ENCODE data around the gene ATP5PF. TPM values are rescaled to one million over a fixed set of nuclear protein-coding genes. Genes with fewer than 3 reads are reported as not detected.

The ATP5PF gene
- total and polyA plus RNA-seq, 3 experiments from 2014 or later: 182 to 366 (median 197) TPM

- no peak overlapping the region for H3K4me3 ChIP-seq (ENCODE audit: low read length)
- peaks cover 3 to 13% of the 10 kb centered on the region in 2 donors for H3K27me3 Mint-ChIP-seq
- H3K27me3 ChIP-seq (ENCODE audit: insufficient read depth, low read length, poor library complexity, severe bottlenecking): no peaks in the 10 kb centered on the region
- no peaks in the 10 kb centered on the region for H3K9me3 ChIP-seq (ENCODE audit: low read length)
- H3K27ac ChIP-seq (ENCODE audit: low read depth, low read length): no peak overlapping the region
- no peaks in the 10 kb centered on the region for H3K9me3 Mint-ChIP-seq
- no peaks in the 10 kb centered on the region for H3K4me1 Mint-ChIP-seq
- H3K4me1 ChIP-seq (ENCODE audit: insufficient read depth, low read length): no peaks in the 10 kb centered on the region
- no peaks in the 10 kb centered on the region for H3K36me3 ChIP-seq (ENCODE audit: insufficient read depth, low read length)
- H3K4me3 Mint-ChIP-seq: no peak overlapping the region
- no peaks in the 10 kb centered on the region for H3K36me3 Mint-ChIP-seq
- CTCF ChIA-PET: no interaction called here
- DNase-seq: no peak
- POLR2A ChIA-PET: no interaction called here
- no peak overlapping the region for H3K27ac Mint-ChIP-seq
These were observed 45.5 kb downstream of the ATP5PF start for GRCh38 chr21:25689226-25689625.

- Histone ChIP-seq H3K27ac (ENCODE audit: low read depth, low read length) (no peak overlapping the region), H3K9me3 (ENCODE audit: low read length) (no peaks in the 10 kb centered on the region), H3K36me3 (ENCODE audit: insufficient read depth, low read length) (no peaks in the 10 kb centered on the region), H3K27me3 (ENCODE audit: insufficient read depth, low read length, poor library complexity, severe bottlenecking) (no peaks in the 10 kb centered on the region), H3K4me1 (ENCODE audit: insufficient read depth, low read length) (no peaks in the 10 kb centered on the region), H3K4me3 (ENCODE audit: low read length) (no peak overlapping the region)
- CTCF ChIA-PET: no interaction called here
- POLR2A ChIA-PET: no interaction called here
- DNase-seq: no peak
- Mint-ChIP-seq H3K27me3 (peaks cover 3 to 13% of the 10 kb centered on the region in 2 donors), H3K27ac (no peak overlapping the region), H3K4me3 (no peak overlapping the region), H3K36me3 (no peaks in the 10 kb centered on the region), H3K4me1 (no peaks in the 10 kb centered on the region), H3K9me3 (no peaks in the 10 kb centered on the region)
These were observed 46.2 kb downstream of the ATP5PF start for GRCh38 chr21:25688275-25689155.

- no peak overlapping the region for H3K27ac ChIP-seq (ENCODE audit: low read depth, low read length)
- no peak for DNase-seq
- Mint-ChIP-seq H3K4me1 (no peaks in the 10 kb centered on the region), H3K27ac (no peak overlapping the region), H3K27me3 (peaks cover 6 to 13% of the 10 kb centered on the region in 2 donors), H3K9me3 (no peaks in the 10 kb centered on the region), H3K4me3 (no peak overlapping the region), H3K36me3 (no peaks in the 10 kb centered on the region)
- no peaks in the 10 kb centered on the region for H3K27me3 ChIP-seq (ENCODE audit: insufficient read depth, low read length, poor library complexity, severe bottlenecking)
- POLR2A ChIA-PET: no interaction called here
- no peaks in the 10 kb centered on the region for H3K36me3 ChIP-seq (ENCODE audit: insufficient read depth, low read length)
- no peak overlapping the region for H3K4me3 ChIP-seq (ENCODE audit: low read length)
- no peaks in the 10 kb centered on the region for H3K9me3 ChIP-seq (ENCODE audit: low read length)
- H3K4me1 ChIP-seq (ENCODE audit: insufficient read depth, low read length): no peaks in the 10 kb centered on the region
- CTCF ChIA-PET: no interaction called here
These were observed 46.9 kb downstream of the ATP5PF start for GRCh38 chr21:25687787-25688186.

- H3K36me3 ChIP-seq (ENCODE audit: insufficient read depth, low read length): no peaks in the 10 kb centered on the region
- Mint-ChIP-seq H3K4me1 (no peaks in the 10 kb centered on the region), H3K9me3 (no peaks in the 10 kb centered on the region), H3K4me3 (no peak overlapping the region), H3K27ac (no peak overlapping the region), H3K36me3 (no peaks in the 10 kb centered on the region), H3K27me3 (peaks cover 4 to 12% of the 10 kb centered on the region in 2 donors)
- DNase-seq: no peak
- no peaks in the 10 kb centered on the region for H3K9me3 ChIP-seq (ENCODE audit: low read length)
- ChIA-PET POLR2A (no interaction called here), CTCF (interaction anchor here (1.0 kb wide), 1 partner anchor 9 kb away, joined by 3 read pairs; no protein-coding TSS in a partner anchor)
- H3K4me3 ChIP-seq (ENCODE audit: low read length): no peak overlapping the region
- no peaks in the 10 kb centered on the region for H3K4me1 ChIP-seq (ENCODE audit: insufficient read depth, low read length)
- H3K27ac ChIP-seq (ENCODE audit: low read depth, low read length): no peak overlapping the region
- H3K27me3 ChIP-seq (ENCODE audit: insufficient read depth, low read length, poor library complexity, severe bottlenecking): no peaks in the 10 kb centered on the region
These were observed 52.3 kb downstream of the ATP5PF start for GRCh38 chr21:25682382-25682781.

- H3K4me3 Mint-ChIP-seq: no peak overlapping the region
- no peak overlapping the region for H3K27ac ChIP-seq (ENCODE audit: low read depth, low read length)
- no peaks in the 10 kb centered on the region for H3K4me1 Mint-ChIP-seq
- ChIA-PET POLR2A (no interaction called here), CTCF (no interaction called here)
- H3K9me3 Mint-ChIP-seq: no peaks in the 10 kb centered on the region
- no peaks in the 10 kb centered on the region for H3K36me3 ChIP-seq (ENCODE audit: insufficient read depth, low read length)
- H3K27me3 Mint-ChIP-seq: peaks cover 13 to 15% of the 10 kb centered on the region in 2 donors
- DNase-seq: no peak
- no peaks in the 10 kb centered on the region for H3K9me3 ChIP-seq (ENCODE audit: low read length)
- no peaks in the 10 kb centered on the region for H3K27me3 ChIP-seq (ENCODE audit: insufficient read depth, low read length, poor library complexity, severe bottlenecking)
- H3K4me3 ChIP-seq (ENCODE audit: low read length): no peak overlapping the region
- no peaks in the 10 kb centered on the region for H3K36me3 Mint-ChIP-seq
- H3K4me1 ChIP-seq (ENCODE audit: insufficient read depth, low read length): no peaks in the 10 kb centered on the region
- no peak overlapping the region for H3K27ac Mint-ChIP-seq
These were observed 58.3 kb downstream of the ATP5PF start for GRCh38 chr21:25676451-25676850.

Other genes with a start within 250 kb of the ATP5PF start
- 10 to 100 TPM; 81.1 to 85.5 TPM for gene MRPL39, start 127.4 kb downstream of the ATP5PF start, total RNA-seq
- 39.3 TPM for gene MRPL39, start 127.4 kb downstream of the ATP5PF start, polyA plus RNA-seq
- 1 to 10 TPM; 1.2 to 1.4 TPM for gene JAM2, start 95.6 kb downstream of the ATP5PF start, total RNA-seq
- gene JAM2, start 95.6 kb downstream of the ATP5PF start, polyA plus RNA-seq: not detected
- gene GABPA, start 68 bp upstream of the ATP5PF start, total RNA-seq: 10 to 100 TPM; 25.0 to 26.8 TPM
- 17.9 TPM for gene GABPA, start 68 bp upstream of the ATP5PF start, polyA plus RNA-seq

All from CD8-positive, alpha-beta memory T cell (primary cell).